ENCODE measurements around the gene RAB9A.
"Not testable (repeated sequence)": the region's sequence is repeated elsewhere in the genome, so short reads cannot be mapped to it uniquely, and the experiment has no call there.

The RAB9A gene

DNA sequence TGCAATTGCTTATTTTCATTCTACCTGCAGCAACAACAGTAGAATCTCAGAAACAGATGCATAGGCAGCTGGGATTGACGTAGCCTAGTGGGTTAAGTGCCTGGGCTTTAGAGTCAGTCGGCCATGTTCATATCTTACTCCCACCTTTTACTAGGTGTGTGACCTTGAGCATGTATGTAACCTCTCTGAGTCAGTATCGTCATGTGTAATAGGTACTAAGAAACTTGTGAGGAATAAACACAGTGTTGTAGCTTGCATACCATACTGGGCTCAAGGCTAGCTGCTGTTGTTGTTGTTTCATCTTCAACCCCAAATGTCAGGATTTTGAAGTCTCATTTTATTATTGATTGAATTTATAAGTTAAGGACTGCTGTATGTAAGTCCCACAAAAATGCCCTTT lies 14.2 kb downstream of the RAB9A start:
- no peak for DNase-seq

DNA sequence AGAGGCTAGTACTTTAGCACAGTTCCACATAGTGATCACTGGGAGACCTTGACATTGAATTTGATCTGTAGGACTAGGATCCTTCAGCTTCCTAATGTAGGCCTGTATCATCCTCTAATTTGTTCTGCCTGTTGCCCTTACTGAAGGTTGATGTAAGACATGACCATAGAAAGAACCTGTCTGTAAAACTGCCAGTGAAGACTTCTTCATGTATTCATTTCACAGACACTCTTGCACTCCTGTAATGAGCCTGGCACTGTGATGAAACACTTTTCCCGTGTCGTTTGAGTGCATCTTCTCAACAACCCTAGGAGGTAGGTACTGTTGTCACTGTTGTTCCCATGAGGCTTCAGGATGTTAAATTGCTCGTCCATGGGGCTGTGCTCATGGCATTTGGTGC lies 14.7 kb downstream of the RAB9A start:
- DNase-seq: no peak

DNA sequence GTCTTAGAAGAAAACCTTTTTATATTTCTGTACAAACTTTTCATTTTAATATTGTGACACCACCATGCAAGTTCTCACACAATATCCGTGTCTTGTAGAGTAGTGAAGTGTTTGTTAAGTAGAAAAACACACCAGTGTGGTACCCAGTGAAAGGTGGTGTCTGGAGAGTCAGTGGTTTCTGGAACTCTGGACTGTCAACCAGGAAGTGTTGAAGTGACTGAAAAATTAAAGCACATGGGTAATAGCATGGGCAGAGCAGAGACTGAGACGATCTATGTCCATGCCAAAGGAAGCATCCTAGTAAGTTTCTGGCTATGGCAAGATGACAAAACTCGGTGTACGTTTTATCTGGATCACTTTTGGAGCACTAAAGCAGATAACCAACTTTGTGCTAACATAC lies 22.2 kb downstream of the RAB9A start:
- DNase-seq: no peak

DNA sequence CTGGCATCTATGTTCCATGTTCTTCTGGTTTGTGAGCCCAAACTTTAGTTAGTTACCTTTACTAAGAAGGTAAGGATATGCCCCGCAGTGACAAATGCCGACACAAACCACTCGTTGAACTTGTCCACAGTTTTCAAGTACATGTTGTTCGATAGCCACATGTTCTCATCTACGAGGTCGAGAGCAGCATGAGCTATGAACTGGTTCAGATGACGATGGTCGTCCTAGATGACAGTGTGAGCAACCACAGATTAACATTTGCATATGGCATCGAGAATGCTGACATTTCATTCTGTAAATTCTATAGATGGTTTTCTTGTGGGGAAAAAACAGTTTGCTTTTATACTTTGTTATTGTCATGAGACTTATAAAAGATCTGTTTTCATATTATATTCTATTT lies 27.5 kb downstream of the RAB9A start:
- DNase-seq: no peak

DNA sequence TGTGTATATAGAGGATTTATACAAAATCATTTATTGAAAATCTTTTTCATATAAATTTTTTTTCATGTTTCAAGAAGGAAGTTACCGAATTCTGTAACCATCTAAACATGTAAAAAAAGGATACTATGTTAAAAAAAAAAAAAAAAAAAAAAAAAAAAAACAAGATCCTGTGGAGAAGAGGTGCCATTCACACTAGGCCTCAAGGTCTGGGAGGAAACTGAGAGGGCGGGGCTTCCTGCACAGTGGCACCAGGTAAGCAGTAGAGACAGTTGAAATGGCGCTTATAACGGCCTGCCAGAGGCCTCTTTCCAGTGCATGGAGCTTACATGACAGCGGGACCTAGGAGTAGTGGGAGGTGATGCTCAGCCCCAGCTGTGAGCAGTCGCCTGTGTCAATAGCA lies 28.0 kb downstream of the RAB9A start:
- DNase-seq: no peak

DNA sequence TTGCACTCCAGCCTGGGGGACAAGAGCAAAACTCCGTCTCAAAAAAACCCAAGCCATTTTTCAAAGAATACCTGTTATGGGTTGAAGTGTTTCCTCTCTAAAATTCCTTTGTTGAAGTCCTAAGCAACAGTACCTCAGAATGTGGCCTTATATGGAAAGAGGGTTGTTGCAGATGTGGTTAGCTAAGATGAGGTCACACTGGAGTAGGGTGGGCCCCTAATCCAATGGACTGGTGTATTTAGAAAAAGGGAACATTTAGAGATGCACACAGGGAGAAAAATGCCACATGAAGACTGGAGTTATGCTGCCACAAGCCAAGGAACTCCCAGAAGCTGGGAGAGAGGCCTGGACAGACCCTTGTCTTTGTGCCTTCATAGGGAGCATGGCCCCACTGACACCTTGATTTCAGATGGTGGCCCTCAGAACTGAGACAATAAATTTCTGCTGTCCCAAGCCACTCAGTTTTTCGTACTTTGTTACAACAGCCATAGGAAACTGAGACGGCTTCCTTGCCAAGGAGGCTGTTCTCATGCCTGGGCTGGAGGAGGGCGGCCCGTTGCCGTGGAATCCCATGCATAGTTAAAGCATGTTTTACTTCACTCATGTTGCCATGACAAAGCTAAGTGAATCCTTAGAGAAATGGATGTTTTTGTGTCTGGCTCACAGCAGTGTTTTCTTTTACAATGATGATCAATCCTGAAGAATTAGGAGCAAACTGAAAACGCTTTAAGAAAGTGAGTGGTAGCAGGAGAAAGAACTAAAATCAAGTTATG lies 29.0 kb downstream of the RAB9A start:
- DNase-seq: no peak

DNA sequence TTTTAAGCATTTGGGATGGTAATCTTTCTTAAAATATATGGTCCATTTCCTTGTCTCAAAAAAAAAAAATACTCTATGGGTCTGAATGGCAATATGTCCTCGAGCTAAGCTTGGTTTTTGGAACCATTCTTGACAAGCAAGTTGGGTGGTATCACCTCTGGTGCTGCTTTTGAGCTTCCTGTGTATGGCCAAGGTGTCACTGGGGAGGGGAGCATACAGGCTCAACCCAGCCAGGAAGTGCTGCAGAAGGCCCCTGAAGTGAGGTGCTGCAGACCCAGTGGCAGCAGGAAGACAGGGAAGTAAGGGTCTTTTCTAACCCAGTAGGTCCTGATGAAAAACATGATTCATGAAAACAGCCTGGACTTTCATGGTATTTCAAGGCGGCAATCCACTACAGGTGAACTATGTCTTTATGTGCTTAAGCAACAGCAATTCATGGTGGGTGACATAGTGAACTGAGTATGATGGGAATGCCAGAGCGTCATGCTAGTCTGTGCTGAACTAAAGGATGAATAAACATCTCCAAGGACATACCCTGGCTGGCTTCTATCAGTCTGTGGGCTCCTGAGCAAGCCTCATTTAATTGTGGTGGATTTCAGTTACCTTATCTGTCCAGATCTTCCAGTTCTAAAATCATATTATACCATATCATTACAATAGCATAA lies 30.4 kb downstream of the RAB9A start:
- DNase-seq: no peak

DNA sequence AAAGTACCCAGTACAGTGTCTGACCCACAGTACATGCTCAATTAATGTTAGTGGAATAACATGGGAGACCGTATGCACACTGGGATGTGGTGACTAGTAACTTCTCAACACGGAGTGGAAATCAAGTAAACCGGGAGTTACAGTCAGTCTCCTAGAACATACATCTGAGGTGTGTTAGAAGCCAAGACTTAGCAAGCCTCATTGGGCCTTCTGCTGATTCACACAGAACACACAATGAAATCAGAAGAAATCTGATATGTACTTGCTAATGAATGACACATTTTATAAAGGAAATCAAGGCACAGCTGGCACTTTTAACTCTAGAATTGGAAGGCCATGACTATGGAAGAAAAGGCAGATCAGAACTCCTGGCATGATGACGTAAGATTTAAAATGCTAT lies 32.4 kb downstream of the RAB9A start:
- DNase-seq: no peak

DNA sequence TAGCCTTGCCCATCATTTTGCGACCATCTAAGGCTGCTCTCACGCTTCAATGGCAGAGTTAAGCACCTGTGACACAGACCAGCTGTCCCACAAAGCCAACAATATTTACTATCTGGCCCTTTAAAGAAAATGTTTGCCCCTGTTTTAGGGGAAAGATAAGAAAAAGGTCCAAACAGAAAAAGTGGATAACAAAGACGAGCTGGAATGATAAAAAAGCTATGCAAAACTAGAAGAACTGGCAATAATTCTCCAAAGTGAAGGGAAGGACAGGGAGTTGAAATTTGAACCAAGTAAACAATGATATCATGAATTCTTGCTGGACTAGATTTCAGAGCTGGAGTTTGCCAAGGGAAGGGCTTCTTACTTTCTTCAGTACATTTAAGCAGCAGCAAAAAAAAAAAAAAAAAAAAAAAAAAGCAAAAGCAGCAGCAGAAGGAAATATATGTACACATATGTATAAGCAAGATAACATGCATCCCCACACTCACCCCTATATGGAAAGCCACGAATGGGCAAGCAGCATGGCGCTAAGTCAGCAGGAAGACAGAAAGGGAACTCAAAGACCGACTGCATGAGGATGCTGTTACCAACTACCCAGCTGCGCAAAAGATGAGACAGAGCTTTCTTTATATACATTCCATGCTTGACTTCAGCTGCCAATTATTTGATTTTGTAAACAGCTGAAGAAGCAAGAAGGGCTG lies 33.0 kb downstream of the RAB9A start:
- no peak for DNase-seq

DNA sequence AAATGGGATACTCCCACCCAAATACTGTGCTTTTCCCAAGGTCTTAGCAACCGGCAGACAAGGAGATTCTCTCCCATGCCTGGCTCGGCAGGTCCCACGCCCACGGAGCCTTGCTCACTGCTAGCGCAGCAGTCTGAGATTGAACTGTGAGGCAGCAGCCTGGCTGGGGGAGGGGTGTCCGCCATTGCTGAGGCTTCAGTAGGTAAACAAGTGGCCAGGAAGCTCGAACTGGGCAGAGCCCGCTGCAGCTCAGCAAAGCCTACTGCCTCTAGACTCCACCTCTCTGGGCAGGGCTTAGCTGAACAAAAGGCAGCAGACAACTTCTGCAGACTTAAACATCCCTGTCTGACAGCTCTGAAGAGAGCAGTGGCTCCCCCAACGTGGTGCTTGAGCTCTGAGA lies 36.0 kb downstream of the RAB9A start:
- peak; percentile 7 to 34 for DNase-seq

DNA sequence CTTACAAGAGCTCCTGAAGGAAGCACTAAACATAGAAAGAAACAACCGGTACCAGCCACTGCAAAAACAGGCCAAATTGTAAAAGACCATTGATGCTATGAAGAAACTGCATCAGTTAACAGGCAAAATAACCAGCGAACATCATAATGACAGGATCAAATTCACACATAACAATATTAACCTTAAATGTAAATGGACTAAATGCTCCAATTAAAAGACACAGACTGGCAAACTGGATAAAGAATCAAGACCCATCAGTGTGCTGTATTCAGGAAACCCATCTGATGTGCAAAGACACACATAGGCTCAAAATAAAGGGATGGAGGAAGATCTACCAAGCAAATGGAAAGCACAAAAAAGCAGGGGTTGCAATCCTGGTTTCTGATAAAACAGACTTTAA lies 37.7 kb downstream of the RAB9A start:
- DNase-seq: not testable (repeated sequence)

DNA sequence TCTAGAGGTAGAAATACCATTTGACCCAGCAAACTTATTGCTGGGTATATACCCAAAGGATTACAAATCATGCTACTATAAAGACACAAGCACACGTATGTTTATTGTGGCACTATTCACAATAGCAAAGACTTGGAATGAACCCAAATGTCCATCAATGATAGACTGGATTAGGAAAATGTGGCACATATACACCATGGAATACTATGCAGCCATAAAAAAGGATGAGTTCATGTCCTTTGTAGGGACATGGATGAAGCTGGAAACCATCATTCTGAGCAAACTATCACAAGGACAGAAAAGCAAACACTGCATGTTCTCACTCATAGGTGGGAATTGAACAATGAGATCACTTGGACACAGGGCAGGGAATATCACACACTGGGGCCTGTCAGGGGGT lies 41.6 kb downstream of the RAB9A start:
- not testable (repeated sequence) for DNase-seq

DNA sequence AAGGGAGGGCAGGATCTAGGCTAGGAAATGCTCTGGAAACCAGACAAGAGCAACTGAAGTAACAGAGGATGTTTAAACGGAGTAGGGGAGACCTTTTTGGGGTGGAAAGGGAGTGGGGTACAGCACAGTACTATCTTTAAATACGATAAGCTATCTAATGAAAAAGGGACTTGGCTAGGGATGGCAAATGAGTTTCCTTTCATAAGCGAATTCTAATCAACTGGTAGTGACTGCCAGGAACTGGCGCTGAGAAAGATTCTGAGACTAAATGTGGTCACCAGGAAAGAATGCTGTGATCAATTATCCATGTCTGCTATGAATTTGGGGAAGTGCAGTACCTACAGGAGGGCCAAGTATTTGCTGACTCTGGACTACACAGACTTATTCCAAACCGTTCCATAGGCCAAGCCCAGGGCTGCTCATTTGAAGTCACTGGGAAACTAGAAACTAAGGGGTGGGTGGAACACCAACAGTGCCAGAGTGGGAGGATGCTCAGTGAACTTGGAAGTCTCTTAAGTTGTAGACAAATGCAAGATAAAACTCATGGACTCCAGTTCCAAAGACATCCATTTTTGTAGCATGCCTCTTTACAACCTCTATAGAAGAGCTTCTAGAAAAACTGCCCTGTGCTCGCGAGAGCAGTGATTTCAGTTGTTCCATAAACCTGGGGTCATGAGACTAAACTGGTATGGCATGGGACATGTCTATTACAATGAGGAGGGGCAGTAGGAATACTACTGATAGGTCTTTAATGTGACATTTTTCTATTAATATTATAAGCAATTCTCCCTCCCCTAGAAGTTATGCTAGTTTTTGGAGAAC lies 43.5 kb downstream of the RAB9A start:
- DNase-seq: no peak

DNA sequence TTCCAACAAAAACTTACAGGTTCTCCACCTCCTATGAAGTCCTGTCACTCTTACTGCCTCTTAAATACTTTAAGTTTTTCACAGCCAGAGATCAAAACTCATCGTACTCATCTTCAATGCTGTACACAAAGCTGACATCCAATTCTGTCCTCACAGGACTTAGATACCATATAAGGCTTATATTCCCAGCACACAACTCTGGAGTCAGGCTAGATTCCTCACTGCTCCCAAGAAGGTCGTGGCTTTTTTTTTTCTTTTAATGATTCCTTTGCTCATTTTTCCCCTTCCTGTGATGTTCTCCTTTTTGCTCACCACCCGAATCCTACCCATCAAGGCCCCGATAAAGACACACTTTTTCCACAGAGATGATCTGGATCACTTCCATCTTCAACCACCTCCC lies 44.6 kb downstream of the RAB9A start:
- DNase-seq: no peak

DNA sequence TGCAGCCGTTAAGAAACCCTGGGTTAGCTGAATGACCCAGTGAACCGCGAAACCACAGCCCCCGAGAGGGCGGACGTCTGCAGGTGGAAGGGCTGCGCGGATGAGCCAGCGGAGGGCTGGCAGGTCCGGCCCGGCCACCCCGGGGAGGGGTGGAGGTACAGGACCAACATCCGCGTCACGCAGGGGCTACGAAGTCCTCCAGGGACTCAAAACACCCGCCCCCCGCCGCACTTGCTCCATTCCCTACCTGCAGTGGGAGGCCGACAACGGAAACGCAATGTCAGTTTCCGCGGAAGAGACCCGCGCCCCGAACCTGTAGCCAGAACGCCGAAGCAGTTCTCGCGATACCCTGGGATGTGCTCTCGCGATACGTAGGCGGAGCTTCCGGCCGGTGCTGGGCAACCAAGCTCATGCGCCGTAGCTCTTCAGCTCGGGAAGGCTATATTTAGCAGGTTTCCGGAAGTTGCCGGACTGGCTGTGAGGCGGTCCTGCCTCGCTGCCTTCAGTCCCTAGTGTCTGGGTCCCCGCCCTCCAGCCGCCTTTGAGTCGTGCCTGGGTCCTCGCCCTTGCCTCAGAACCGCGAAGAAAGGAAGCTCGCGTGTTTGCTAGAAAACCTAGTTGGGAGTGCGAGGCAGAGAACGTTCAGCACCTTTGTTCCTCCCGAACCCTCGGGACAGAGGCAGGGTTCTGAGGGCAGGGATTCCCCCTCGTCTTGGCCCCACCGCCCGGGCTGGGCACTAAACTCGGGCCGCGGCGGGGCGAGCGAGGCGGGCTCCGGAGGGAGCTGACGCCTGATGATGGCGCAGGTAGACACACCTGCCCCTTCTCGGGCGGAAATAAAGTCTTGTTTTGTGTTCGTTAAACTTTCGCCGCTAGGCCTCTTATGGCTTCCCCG lies 45.6 kb downstream of the RAB9A start, which contains the start of the genes OFD1 and TRAPPC2:
OFD1 (plus strand) TSS at position 471 of the 895 bp plus-strand sequence; CDS start at position 795, 324 bp downstream.
TRAPPC2 (minus strand) TSS at position 343 of the 895 bp plus-strand sequence. CDS start 14,657 bp downstream, outside the sequence.
- peak; percentile 74 to 91 for DNase-seq

DNA sequence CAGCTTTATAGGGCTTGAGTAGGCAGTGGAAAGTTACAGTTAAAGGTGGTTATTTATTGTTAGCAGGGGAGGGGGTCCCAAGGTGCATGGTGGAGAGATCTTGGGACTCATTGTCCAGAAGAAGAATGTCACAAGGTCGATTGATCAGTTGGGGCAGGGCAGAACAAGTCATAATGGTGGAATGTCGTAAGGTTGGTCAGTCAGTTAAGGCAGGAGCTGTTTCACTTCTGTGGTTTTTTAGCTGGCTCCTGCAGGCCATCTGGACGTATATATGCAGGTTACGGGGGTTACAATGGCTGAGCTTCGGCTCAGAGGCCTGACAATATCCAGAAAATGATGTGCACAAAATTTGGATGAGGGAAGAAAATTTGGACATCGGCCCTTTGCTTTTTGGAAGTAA lies 52.8 kb downstream of the RAB9A start:
- DNase-seq: no peak

DNA sequence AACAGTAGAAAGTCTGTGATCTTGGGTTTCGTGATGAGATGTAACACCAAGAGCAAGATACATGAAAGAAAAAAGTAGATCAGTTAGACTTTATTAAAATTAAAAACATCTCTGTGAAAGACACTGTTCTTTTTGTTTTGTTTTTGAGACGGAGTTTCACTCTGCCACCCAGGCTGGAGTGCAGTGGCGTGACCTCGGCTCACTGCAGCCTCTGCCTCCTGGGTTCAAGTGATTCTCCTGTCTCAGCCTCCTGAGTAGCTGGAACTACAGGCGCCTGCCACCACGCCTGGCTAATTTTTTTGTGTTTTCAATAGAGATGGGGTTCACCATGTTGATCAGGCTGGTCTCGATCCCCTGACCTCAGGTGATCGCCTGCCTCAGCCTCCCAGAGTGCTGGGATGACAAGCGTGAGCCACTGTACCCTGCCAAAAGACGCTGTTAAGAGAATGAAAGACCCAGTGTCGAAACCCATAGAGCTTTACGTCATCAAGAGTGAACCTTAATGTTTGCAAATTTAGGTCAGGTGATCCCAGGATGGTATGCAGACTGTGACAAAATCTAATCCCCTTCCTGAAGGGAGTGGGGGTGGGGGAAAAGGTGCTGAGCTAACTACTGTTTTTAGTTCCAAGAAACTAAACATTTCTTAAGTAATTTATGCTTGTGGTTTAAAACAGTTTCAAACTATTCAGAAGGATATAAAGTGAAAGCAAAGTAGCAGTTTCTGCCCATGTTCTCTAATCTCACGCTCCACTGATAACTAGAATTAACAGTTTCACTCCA lies 53.7 kb downstream of the RAB9A start:
- no peak for DNase-seq

DNA sequence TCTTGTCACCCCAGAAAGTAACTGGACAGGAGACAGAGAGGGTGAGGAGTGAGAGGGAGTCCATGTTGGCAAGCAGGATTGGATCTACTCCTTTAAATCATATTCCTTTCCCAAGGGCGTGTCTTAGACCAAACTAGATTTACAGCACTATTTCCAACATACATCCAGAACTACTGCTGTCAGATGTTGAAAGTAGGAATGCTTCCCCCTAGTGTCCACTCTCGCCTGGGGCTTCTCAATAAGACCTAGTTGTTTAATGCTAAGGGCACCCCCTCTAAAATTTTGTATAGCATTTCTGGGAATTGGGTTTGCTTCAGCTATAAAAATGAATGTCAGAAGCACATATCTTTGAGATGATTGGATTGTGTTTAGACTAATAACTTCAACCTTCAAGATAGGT lies 58.9 kb downstream of the RAB9A start:
- DNase-seq: no peak

DNA sequence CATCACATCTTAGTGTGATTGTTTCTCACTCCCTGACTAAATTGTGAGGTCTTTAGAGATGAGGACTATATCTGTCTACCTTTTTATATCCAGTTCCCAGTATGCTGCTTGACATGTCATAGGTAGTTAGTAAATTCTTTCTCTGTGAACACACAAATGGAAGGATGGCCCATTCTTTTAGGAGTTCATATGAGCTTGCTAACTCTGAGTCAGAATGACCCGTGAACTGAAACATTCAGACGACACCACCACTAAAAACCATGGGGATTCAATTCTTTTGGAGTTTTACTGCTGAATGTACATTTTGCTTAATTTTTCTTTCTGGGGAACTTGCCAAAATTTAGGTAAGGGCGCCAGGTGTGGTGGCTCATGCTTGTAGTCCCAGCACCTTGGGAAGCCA lies 59.6 kb downstream of the RAB9A start:
- no peak for DNase-seq

DNA sequence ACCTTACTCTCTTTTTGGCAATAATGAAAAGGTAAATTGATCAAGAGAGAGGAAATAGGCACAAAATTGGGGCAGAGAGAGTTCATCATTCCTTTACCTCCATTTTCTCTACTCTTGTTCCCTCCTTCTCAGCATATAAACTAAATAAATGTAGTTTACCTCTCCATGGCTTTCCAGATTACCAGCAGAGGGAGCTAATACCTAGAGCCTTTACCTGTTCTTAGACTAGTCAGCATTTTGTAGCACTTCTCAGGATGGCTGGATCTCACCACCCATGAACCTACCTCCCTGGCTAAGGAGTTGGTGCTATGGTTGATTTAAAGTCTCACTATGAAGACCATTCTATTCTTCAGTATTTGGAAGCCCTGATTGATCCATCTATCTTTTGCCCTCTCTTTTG lies 61.3 kb downstream of the RAB9A start:
- DNase-seq: no peak

DNA sequence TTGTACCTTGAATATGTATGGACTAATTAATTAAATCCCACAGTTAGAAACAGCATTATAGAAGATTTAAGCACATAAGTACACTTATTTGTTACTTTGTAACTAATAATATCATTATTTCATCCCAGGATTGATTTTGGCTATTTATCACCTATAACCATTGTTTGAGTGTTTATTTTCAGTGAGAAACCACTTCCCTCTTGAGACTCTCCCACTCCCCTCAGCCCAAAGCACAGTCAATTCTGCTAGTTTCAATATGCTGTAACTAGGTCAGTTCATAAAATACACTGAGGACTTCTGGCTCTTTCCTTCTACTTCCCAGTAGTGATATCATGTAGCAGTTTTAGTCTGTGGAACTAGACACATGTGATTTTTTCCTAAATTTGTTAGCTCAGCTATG lies 61.9 kb downstream of the RAB9A start:
- no peak for DNase-seq

Measured in NCI-H187 (cell line).